ENCODE data around the gene IFT27. TPM values are rescaled to one million over a fixed set of nuclear protein-coding genes. Genes with fewer than 3 reads are reported as not detected.

Gene IFT27
- total and polyA plus RNA-seq, 9 donors, result 14.2 to 38.8 (median 28.4) TPM

- WGBS, 3 donors, result 70 to 82% (median 81%) methylated on average over 3 of the region's 3 CpGs
- no peak for DNase-seq
- TF ChIP-seq EP300 (IDR thresholded peaks at IDR 0.05) (no peak), POLR2A (IDR thresholded peaks at IDR 0.05) (no peak)
- TF ChIP-seq, protein P1, sequence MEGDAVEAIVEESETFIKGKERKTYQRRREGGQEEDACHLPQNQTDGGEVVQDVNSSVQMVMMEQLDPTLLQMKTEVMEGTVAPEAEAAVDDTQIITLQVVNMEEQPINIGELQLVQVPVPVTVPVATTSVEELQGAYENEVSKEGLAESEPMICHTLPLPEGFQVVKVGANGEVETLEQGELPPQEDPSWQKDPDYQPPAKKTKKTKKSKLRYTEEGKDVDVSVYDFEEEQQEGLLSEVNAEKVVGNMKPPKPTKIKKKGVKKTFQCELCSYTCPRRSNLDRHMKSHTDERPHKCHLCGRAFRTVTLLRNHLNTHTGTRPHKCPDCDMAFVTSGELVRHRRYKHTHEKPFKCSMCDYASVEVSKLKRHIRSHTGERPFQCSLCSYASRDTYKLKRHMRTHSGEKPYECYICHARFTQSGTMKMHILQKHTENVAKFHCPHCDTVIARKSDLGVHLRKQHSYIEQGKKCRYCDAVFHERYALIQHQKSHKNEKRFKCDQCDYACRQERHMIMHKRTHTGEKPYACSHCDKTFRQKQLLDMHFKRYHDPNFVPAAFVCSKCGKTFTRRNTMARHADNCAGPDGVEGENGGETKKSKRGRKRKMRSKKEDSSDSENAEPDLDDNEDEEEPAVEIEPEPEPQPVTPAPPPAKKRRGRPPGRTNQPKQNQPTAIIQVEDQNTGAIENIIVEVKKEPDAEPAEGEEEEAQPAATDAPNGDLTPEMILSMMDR (IDR thresholded peaks at IDR 0.05), result no peak
- Histone ChIP-seq H3K36me3 (no peaks in the 10 kb centered on the region), H3K4me1 (ENCODE audit: insufficient read depth) (peaks cover 5% of the 10 kb centered on the region), H3K27me3 (no peaks in the 10 kb centered on the region), H3K4me3 (no peak overlapping the region), H3K9me3 (no peaks in the 10 kb centered on the region), H3K27ac (no peak overlapping the region)
- intact Hi-C loops (cut with DNase I), result loop anchor here in 2 of 4 donors (10.0 kb wide), 2 partner anchors 281 to 431 kb away; partner anchors contain the start of gene KCTD17 (in 1 of the 2)
These were observed 2.0 kb downstream of the IFT27 start for GRCh38 chr22:36773935-36774334.

- WGBS, 3 donors, result 93 to 95% (median 93%) methylated on average over 8 of the region's 8 CpGs
- DNase-seq, result no peak
- TF ChIP-seq POLR2A (IDR thresholded peaks at IDR 0.05) (no peak), EP300 (IDR thresholded peaks at IDR 0.05) (no peak)
- TF ChIP-seq, protein P1 (IDR thresholded peaks at IDR 0.05), result no peak
These were observed 3.5 kb downstream of the IFT27 start for GRCh38 chr22:36772451-36772850.

GRCh38 chr22:36771356-36772063 is 4.4 kb downstream of the IFT27 start:
- Histone ChIP-seq H3K4me1 (ENCODE audit: insufficient read depth) (peaks cover 1% of the 10 kb centered on the region), H3K27me3 (no peaks in the 10 kb centered on the region), H3K27ac (no peak overlapping the region), H3K4me3 (no peak overlapping the region), H3K36me3 (no peaks in the 10 kb centered on the region), H3K9me3 (no peaks in the 10 kb centered on the region)
- TF ChIP-seq EP300 (IDR thresholded peaks at IDR 0.05) (no peak), POLR2A (IDR thresholded peaks at IDR 0.05) (no peak)
- TF ChIP-seq, protein P1 (IDR thresholded peaks at IDR 0.05), result no peak
- WGBS, 3 donors, result 94% methylated on average over 13 of the region's 13 CpGs
- DNase-seq, result no peak
- intact Hi-C loops (cut with DNase I), result loop anchor here in 2 of 4 donors (10.0 kb wide), 2 partner anchors 283 to 433 kb away; partner anchors contain the start of gene KCTD17 (in 1 of the 2)

More at GRCh38 chr22:36772451-36772850, 3.5 kb downstream of the IFT27 start:
- Histone ChIP-seq H3K4me1 (ENCODE audit: insufficient read depth) (peaks cover 5% of the 10 kb centered on the region), H3K27ac (no peak overlapping the region), H3K9me3 (no peaks in the 10 kb centered on the region), H3K27me3 (no peaks in the 10 kb centered on the region), H3K4me3 (no peak overlapping the region), H3K36me3 (no peaks in the 10 kb centered on the region)
- intact Hi-C loops (cut with DNase I), result loop anchor here in 2 of 4 donors (10.0 kb wide), 2 partner anchors 282 to 432 kb away; partner anchors contain the start of gene KCTD17 (in 1 of the 2)

DNA sequence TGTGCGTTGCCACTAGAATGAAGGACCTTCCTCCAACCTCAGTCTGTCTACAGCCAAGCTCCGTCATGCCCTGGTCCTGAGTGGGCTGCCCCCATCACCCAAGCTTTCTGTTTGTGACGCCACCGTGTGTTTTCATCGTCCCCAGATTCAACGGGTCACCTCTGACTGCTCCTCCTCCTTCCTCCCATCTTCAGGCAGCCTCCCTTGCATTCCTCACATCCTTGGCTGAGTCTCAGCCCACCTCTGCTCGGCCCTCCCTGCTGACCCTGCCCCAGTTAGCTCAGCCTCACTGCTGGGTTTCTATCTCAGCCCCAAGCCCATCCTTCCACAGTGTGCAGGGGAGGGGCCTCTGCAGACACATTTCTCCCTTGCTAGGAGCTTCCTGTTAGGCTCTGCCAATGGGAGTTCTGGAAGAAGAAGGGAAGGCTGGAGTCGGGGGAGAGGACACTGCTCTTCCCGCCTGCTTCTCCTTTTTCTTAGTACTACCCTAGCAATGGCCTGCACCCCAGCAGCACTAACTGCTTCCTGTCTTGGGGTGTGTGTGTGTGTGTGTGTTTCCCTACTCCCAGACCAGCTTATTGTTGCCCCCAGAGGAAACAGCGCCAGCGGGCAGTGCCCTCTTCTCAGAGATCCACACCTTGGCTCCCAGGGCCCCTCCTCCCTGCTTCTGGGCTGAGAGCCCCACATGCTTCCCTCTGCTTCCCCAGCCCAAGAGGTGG is 5.2 kb downstream of the IFT27 start:
- peaks cover 1% of the 10 kb centered on the region for H3K4me1 ChIP-seq (ENCODE audit: insufficient read depth)
- intact Hi-C loops (cut with DNase I), result loop anchor here in 2 of 4 donors (10.0 kb wide), 2 partner anchors 284 to 434 kb away; partner anchors contain the start of gene KCTD17 (in 1 of the 2)
- no peaks in the 10 kb centered on the region for H3K36me3 ChIP-seq
- no peaks in the 10 kb centered on the region for H3K27me3 ChIP-seq
- no peak overlapping the region for H3K4me3 ChIP-seq
- 24 to 27% (median 25%) methylated on average over 11 of the region's 11 CpGs for whole genome bisulfite sequencing, 3 donors
- TF ChIP-seq EP300 (IDR thresholded peaks at IDR 0.05) (no peak), POLR2A (IDR thresholded peaks at IDR 0.05) (no peak)
- TF ChIP-seq, protein P1 (IDR thresholded peaks at IDR 0.05), result no peak
- H3K9me3 ChIP-seq, result no peaks in the 10 kb centered on the region
- DNase-seq, result no peak
- no peak overlapping the region for H3K27ac ChIP-seq

All from ovary (tissue), 9 donors.